Measurements from ENCODE around the gene AMOT.
"Not testable (repeated sequence)": the region's sequence is repeated elsewhere in the genome, so short reads cannot be mapped to it uniquely, and the experiment has no call there.

AMOT gene

GRCh38 chrX:112840382-112841113 is at the start of gene AMOT:
AMOT (minus strand) TSS chrX:112840831; CDS start chrX:112823126, 17,705 bp downstream.
- no peak for DNase-seq (ENCODE audit: low read depth, low spot score)

GRCh38 chrX:112889400-112889799 is 48.8 kb upstream of the AMOT start:
- DNase-seq (ENCODE audit: low read depth, low spot score), result no peak

- DNase-seq (ENCODE audit: low read depth, low spot score), result no peak
Measured at GRCh38 chrX:112888916-112889315, 48.3 kb upstream of the AMOT start.

- no peak for DNase-seq (ENCODE audit: low read depth, low spot score)
Measured at GRCh38 chrX:112877771-112878173, 37.1 kb upstream of the AMOT start.

- no peak for DNase-seq (ENCODE audit: low read depth, low spot score)
Measured at GRCh38 chrX:112874614-112875013, 34.0 kb upstream of the AMOT start.

- DNase-seq (ENCODE audit: low read depth, low spot score), result no peak
Measured at GRCh38 chrX:112874175-112874574, 33.5 kb upstream of the AMOT start.

GRCh38 chrX:112868586-112868985 is 28.0 kb upstream of the AMOT start:
- DNase-seq (ENCODE audit: low read depth, low spot score), result no peak

GRCh38 chrX:112867570-112867969 is 26.9 kb upstream of the AMOT start:
- DNase-seq (ENCODE audit: low read depth, low spot score), result no peak

GRCh38 chrX:112866175-112866574 is 25.5 kb upstream of the AMOT start:
- DNase-seq (ENCODE audit: low read depth, low spot score), result no peak

- DNase-seq (ENCODE audit: low read depth, low spot score), result no peak
Measured at GRCh38 chrX:112865464-112866025, 24.9 kb upstream of the AMOT start.

GRCh38 chrX:112863850-112864249 is 23.2 kb upstream of the AMOT start:
- no peak for DNase-seq (ENCODE audit: low read depth, low spot score)

- DNase-seq (ENCODE audit: low read depth, low spot score), result no peak
Measured at GRCh38 chrX:112857478-112857878, 16.8 kb upstream of the AMOT start.

- DNase-seq (ENCODE audit: low read depth, low spot score), result not testable (repeated sequence)
Measured at GRCh38 chrX:112854901-112855300, 14.3 kb upstream of the AMOT start.

GRCh38 chrX:112852851-112853250 is 12.2 kb upstream of the AMOT start:
- DNase-seq (ENCODE audit: low read depth, low spot score), result no peak

- no peak for DNase-seq (ENCODE audit: low read depth, low spot score)
Measured at GRCh38 chrX:112851806-112852205, 11.2 kb upstream of the AMOT start.

- no peak for DNase-seq (ENCODE audit: low read depth, low spot score)
Measured at GRCh38 chrX:112851161-112851779, 10.6 kb upstream of the AMOT start.

- no peak for DNase-seq (ENCODE audit: low read depth, low spot score)
Measured at GRCh38 chrX:112849016-112849415, 8.4 kb upstream of the AMOT start.

GRCh38 chrX:112846782-112847181 is 6.2 kb upstream of the AMOT start:
- no peak for DNase-seq (ENCODE audit: low read depth, low spot score)

- DNase-seq (ENCODE audit: low read depth, low spot score), result no peak
Measured at GRCh38 chrX:112846187-112846586, 5.6 kb upstream of the AMOT start.

GRCh38 chrX:112844250-112844649 is 3.6 kb upstream of the AMOT start:
- no peak for DNase-seq (ENCODE audit: low read depth, low spot score)

- DNase-seq (ENCODE audit: low read depth, low spot score), result no peak
Measured at GRCh38 chrX:112841820-112842157, 1.2 kb upstream of the AMOT start.

GRCh38 chrX:112841114-112841819 is 636 bp upstream of the AMOT start:
- DNase-seq (ENCODE audit: low read depth, low spot score), result peak; percentile 52

- DNase-seq (ENCODE audit: low read depth, low spot score), result no peak
Measured at GRCh38 chrX:112839856-112840255, 775 bp downstream of the AMOT start.
